Smooth muscle cell (in vitro differentiated cells): Measurements from ENCODE around the gene CDADC1. TPM values are rescaled to one million over a fixed set of nuclear protein-coding genes. Genes with fewer than 3 reads are reported as not detected.

Experiments used
- DNase-seq: peaks from one replicate; lab custom pipeline; 2025; ENCODE audit not compliant: unreplicated experiment; lab: John Stamatoyannopoulos, UW
- H2AFZ ChIP-seq: fragments of 200-600 bp; sonication (generic); 2 replicates; pipeline ENCODE4 v1.6.0; 2016; ENCODE audit warnings: antibody characterized with exemption, low read depth, mild to moderate bottlenecking
- H3F3A ChIP-seq: fragments of 200-600 bp; sonication (generic); 2 replicates; pipeline ENCODE4 v1.6.0; 2017; ENCODE audit warnings: antibody characterized with exemption, low read depth
- H3K27ac ChIP-seq: fragments of 200-600 bp; sonication (generic); 2 replicates; pipeline ENCODE4 v1.5.1; 2016; ENCODE audit warnings: low read depth, mild to moderate bottlenecking
- H3K27me3 ChIP-seq: fragments of 200-600 bp; sonication (generic); 2 replicates; pipeline ENCODE4 v1.6.1; 2016; ENCODE audit warnings: low read depth, mild to moderate bottlenecking
- H3K36me3 ChIP-seq: fragments of 200-600 bp; sonication (generic); 2 replicates; pipeline ENCODE4 v1.5.1; 2016; ENCODE audit warnings: low read depth
- H3K4me1 ChIP-seq: fragments of 200-600 bp; sonication (generic); 2 replicates; pipeline ENCODE4 v1.5.1; 2016; ENCODE audit warnings: low read depth
- H3K4me2 ChIP-seq: fragments of 200-600 bp; sonication (generic); 2 replicates; pipeline ENCODE4 v1.6.0; 2016; ENCODE audit warnings: mild to moderate bottlenecking
- H3K4me3 ChIP-seq: fragments of 200-600 bp; sonication (generic); 2 replicates; pipeline ENCODE4 v1.5.1; 2016; ENCODE audit warnings: mild to moderate bottlenecking
- H3K79me2 ChIP-seq: fragments of 200-600 bp; sonication (generic); 2 replicates; pipeline ENCODE4 v1.6.0; 2016; ENCODE audit warnings: low read depth, mild to moderate bottlenecking
- H3K9ac ChIP-seq: fragments of 200-600 bp; sonication (generic); 2 replicates; pipeline ENCODE4 v1.6.0; 2016; ENCODE audit warnings: low read depth
- H3K9me3 ChIP-seq: fragments of 200-600 bp; sonication (generic); replicated peaks from 2 replicates; pipeline ENCODE4 v1.5.1; 2016; ENCODE audit warnings: low read depth
- H4K20me1 ChIP-seq: fragments of 200-600 bp; sonication (generic); 2 replicates; pipeline ENCODE4 v1.6.0; 2016; ENCODE audit warnings: low read depth
- WGBS: methylation state at CpG from one replicate; pipeline ENCODE4 v1.1.7; 2016; ENCODE audit warnings: low lambda C conversion rate; 5-methylcytosine and 5-hydroxymethylcytosine counted together
- polyA plus RNA-seq: library from polyadenylated mRNA; unstranded; fragments of >200 nt; fragmentation: Nextera tagmentation; extraction: Ambion mirVana; gene quantifications from 2 replicates; pipeline ENCODE4 v1.2.1, GENCODE V29; 2016
- total RNA-seq: library from RNA; depleted of rRNA; stranded (reverse); fragments of >200 nt; gene quantifications from 2 replicates; pipeline ENCODE4 v1.2.3, GENCODE V29; 2014
- TF ChIP-seq, protein P1 (sequence below): fragments of 200-600 bp; sonication (generic); IDR thresholded peaks from 2 replicates; pipeline ENCODE4 v1.5.1; 2017; ENCODE audit warnings: borderline replicate concordance, mild to moderate bottlenecking, antibody characterized with exemption; ENCODE audit not compliant: insufficient read depth, poor library complexity, severe bottlenecking

CDADC1 gene
- total and polyA plus RNA-seq, 2 experiments from 2014 or later: 11.1 to 22.6 TPM

DNA sequence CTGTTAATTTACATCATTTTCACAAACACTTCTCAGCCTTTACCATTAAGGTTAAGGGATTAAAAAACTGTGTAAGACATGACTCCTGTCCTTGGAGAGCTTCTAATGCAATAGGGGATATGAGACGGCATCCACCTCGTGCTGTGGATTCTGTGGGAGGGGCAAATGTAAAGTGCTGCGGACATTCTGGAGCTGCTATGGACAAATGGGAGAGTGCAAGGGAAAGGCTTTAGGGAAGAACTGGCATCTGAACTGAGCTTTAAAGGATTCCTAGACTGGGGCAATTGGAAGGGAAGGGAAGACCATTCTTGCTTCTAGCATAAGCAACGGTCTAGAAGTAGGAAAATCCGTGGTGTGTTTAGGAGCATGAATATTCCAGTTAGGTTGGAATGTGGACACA, 31.4 kb downstream of the CDADC1 start:
- no peaks in the 10 kb centered on the region for H3K79me2 ChIP-seq
- no peak for DNase-seq

DNA sequence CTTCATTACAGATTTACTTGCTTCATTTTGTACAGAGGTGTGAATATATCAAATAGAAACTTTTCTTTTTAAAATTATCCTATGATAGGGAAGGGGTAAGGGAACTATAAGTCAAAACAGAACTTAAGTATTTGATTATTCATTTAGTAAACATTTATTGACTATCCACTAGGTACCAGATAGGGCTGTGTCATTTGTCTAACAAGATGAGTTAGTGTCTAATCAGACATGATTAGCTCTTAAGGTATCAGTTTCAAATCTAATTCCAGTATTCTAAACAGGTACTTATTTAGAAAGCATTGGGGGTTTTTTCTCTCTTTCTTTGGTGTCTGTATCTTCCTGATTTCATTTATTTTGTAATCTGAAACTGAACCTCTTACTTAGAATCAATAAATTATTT, 32.2 kb downstream of the CDADC1 start:
- no peaks in the 10 kb centered on the region for H3K79me2 ChIP-seq
- H2AFZ ChIP-seq: no peak overlapping the region
- no peaks in the 10 kb centered on the region for H3K9me3 ChIP-seq
- H3K4me3 ChIP-seq: no peak overlapping the region
- H3K27ac ChIP-seq: no peak overlapping the region
- no peak for DNase-seq
- H3K9ac ChIP-seq: no peak overlapping the region
- no peak overlapping the region for H3K4me2 ChIP-seq
- H4K20me1 ChIP-seq: no peaks in the 10 kb centered on the region
- TF ChIP-seq, protein P1, sequence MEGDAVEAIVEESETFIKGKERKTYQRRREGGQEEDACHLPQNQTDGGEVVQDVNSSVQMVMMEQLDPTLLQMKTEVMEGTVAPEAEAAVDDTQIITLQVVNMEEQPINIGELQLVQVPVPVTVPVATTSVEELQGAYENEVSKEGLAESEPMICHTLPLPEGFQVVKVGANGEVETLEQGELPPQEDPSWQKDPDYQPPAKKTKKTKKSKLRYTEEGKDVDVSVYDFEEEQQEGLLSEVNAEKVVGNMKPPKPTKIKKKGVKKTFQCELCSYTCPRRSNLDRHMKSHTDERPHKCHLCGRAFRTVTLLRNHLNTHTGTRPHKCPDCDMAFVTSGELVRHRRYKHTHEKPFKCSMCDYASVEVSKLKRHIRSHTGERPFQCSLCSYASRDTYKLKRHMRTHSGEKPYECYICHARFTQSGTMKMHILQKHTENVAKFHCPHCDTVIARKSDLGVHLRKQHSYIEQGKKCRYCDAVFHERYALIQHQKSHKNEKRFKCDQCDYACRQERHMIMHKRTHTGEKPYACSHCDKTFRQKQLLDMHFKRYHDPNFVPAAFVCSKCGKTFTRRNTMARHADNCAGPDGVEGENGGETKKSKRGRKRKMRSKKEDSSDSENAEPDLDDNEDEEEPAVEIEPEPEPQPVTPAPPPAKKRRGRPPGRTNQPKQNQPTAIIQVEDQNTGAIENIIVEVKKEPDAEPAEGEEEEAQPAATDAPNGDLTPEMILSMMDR: no peak
- H3K27me3 ChIP-seq: no peaks in the 10 kb centered on the region
- H3K4me1 ChIP-seq: no peaks in the 10 kb centered on the region
- H3F3A ChIP-seq: no peaks in the 10 kb centered on the region
- no peaks in the 10 kb centered on the region for H3K36me3 ChIP-seq

More for the DNA sequence above, 31.4 kb downstream of the CDADC1 start:
- H3K9ac ChIP-seq: no peak overlapping the region
- H3K27ac ChIP-seq: no peak overlapping the region
- H3K4me2 ChIP-seq: no peak overlapping the region
- 66% methylated on average over 5 of the region's 5 CpGs for WGBS
- no peaks in the 10 kb centered on the region for H3K9me3 ChIP-seq
- H3K4me1 ChIP-seq: no peaks in the 10 kb centered on the region
- H3K27me3 ChIP-seq: no peaks in the 10 kb centered on the region
- H3K36me3 ChIP-seq: no peaks in the 10 kb centered on the region
- TF ChIP-seq, protein P1: no peak
- no peaks in the 10 kb centered on the region for H3F3A ChIP-seq
- H3K4me3 ChIP-seq: no peak overlapping the region
- H4K20me1 ChIP-seq: no peaks in the 10 kb centered on the region
- H2AFZ ChIP-seq: no peak overlapping the region

DNA sequence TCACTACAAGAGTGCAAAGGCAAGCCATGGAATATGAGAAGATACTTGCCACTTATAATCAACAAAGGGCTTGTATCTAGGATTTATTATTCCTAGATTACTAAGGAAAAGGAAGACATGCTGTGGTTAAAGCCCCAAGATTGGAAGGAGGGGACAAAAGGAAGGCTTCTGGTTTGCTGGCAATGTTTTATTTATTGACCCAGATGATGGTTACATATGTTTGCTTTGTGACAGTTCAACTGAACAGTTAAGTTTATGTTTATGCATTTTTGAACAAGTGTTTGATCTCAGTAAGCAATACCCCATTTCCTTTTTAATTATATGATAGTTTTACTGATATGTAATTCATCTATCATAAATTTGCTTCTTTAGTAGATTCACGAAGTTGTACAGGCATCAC, 40.3 kb downstream of the CDADC1 start:
- no peaks in the 10 kb centered on the region for H3K9me3 ChIP-seq
- no peak overlapping the region for H3K9ac ChIP-seq
- H3K27ac ChIP-seq: no peak overlapping the region
- no peaks in the 10 kb centered on the region for H3K36me3 ChIP-seq
- H3K4me2 ChIP-seq: no peak overlapping the region
- no peak overlapping the region for H3K4me3 ChIP-seq
- H3K79me2 ChIP-seq: no peaks in the 10 kb centered on the region
- no peaks in the 10 kb centered on the region for H3F3A ChIP-seq
- no peak for DNase-seq
- H2AFZ ChIP-seq: no peak overlapping the region
- H4K20me1 ChIP-seq: no peaks in the 10 kb centered on the region
- TF ChIP-seq, protein P1: no peak
- no peaks in the 10 kb centered on the region for H3K4me1 ChIP-seq
- 84% methylated on average over 1 of the region's 1 CpG for WGBS
- H3K27me3 ChIP-seq: no peaks in the 10 kb centered on the region

DNA sequence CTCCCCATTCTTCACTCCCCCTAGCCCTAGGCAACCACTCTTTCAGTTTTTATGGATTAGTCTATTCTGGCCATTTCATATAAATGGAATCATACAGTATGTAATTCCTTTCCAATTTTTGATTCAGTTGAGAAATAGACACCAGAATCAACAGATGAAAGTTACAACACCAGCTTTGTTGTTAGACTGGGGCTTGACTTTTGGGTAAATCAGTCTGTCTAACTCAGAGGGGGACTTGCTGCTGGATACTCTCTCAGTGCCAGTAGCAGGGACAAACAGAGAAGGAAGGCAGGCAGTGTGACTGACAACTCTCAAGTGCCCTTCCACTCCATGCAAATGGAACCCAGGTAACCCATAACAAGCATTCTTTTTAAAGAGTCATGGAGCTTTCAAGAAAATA, 40.7 kb downstream of the CDADC1 start:
- H3K4me1 ChIP-seq: no peaks in the 10 kb centered on the region

More for the DNA sequence above, 40.7 kb downstream of the CDADC1 start:
- H3K27ac ChIP-seq: no peak overlapping the region
- DNase-seq: no peak
- H3K9ac ChIP-seq: no peak overlapping the region
- no peak overlapping the region for H3K4me2 ChIP-seq
- H4K20me1 ChIP-seq: no peaks in the 10 kb centered on the region
- TF ChIP-seq, protein P1: no peak
- no peaks in the 10 kb centered on the region for H3K36me3 ChIP-seq
- no peaks in the 10 kb centered on the region for H3K27me3 ChIP-seq
- H3F3A ChIP-seq: no peaks in the 10 kb centered on the region
- H2AFZ ChIP-seq: no peak overlapping the region
- H3K4me3 ChIP-seq: no peak overlapping the region
- no peaks in the 10 kb centered on the region for H3K79me2 ChIP-seq
- H3K9me3 ChIP-seq: no peaks in the 10 kb centered on the region
